ENCODE data around the gene CYP4V2. TPM values are rescaled to one million over a fixed set of nuclear protein-coding genes. Genes with fewer than 3 reads are reported as not detected.

The CYP4V2 gene
- total RNA-seq, 1 experiment from 2014 or later, result 2.0 TPM

DNA sequence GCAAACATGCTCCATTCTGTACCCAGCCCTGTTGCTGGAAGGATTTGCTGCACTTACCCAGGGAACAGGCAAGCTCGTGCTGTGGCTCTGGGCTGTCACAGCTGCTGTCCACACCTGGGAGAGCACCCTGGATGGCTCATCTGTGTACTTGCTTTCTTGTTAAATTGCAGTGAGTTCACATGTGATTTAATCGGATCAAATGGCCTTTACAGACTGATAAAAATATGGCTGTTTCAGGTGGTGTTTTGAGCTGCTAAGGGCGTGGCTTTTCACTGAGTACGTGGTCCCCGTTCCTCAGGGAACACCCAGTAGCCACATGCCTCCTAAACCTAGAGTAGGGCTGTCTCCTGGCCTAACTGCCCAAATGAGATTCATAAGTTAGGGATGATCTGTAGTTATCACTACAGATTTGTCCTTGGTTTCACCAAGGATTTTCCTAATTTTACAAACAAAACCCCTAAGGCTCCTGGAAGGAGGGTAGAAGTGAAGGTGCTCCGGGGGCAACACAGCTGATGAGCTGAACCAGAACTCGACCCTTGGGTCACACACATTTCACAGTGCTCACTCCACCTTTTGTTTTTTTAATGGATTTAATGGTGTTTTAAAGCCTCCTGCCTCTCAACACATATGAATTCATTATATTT, 49.6 kb downstream of the CYP4V2 start:
- Mint-ChIP-seq H3K27me3 (ENCODE audit: low read depth) (no peaks in the 10 kb centered on the region; the same call in 1 of the 2 replicates), H3K27ac (no peak overlapping the region), H3K4me3 (no peak overlapping the region), H3K4me1 (peaks cover 10% of the 10 kb centered on the region), H3K36me3 (peaks cover 16% of the 10 kb centered on the region), H3K9me3 (peaks cover 6% of the 10 kb centered on the region)
- no peak for DNase-seq (ENCODE audit: low spot score)
- peak; percentile 78 for ATAC-seq
- POLR2A ChIA-PET, result interaction anchor here (0.5 to 0.6 kb wide), 3 partner anchors 33 to 331 kb away, joined by 3 to 5 read pairs (median 3); no protein-coding TSS in a partner anchor
- CTCF ChIA-PET, result interaction anchor here (0.7 kb wide), 1 partner anchor 37 kb away, joined by 3 read pairs; no protein-coding TSS in a partner anchor
- TF ChIP-seq, protein P1, sequence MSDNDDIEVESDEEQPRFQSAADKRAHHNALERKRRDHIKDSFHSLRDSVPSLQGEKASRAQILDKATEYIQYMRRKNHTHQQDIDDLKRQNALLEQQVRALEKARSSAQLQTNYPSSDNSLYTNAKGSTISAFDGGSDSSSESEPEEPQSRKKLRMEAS (CRISPR knock-in tag; IDR thresholded peaks at IDR 0.05), result no peak
- TF ChIP-seq PRRX2 (CRISPR knock-in tag; IDR thresholded peaks at IDR 0.05), result peak; percentile 96
- TF ChIP-seq RELA (CRISPR knock-in tag; IDR thresholded peaks at IDR 0.05; ENCODE audit: borderline replicate concordance), result no peak
- TF ChIP-seq, protein P2, sequence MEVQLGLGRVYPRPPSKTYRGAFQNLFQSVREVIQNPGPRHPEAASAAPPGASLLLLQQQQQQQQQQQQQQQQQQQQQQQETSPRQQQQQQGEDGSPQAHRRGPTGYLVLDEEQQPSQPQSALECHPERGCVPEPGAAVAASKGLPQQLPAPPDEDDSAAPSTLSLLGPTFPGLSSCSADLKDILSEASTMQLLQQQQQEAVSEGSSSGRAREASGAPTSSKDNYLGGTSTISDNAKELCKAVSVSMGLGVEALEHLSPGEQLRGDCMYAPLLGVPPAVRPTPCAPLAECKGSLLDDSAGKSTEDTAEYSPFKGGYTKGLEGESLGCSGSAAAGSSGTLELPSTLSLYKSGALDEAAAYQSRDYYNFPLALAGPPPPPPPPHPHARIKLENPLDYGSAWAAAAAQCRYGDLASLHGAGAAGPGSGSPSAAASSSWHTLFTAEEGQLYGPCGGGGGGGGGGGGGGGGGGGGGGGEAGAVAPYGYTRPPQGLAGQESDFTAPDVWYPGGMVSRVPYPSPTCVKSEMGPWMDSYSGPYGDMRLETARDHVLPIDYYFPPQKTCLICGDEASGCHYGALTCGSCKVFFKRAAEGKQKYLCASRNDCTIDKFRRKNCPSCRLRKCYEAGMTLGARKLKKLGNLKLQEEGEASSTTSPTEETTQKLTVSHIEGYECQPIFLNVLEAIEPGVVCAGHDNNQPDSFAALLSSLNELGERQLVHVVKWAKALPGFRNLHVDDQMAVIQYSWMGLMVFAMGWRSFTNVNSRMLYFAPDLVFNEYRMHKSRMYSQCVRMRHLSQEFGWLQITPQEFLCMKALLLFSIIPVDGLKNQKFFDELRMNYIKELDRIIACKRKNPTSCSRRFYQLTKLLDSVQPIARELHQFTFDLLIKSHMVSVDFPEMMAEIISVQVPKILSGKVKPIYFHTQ (CRISPR knock-in tag; IDR thresholded peaks at IDR 0.05), result peak; percentile 97
- no peak for TF ChIP-seq NR3C1 (CRISPR knock-in tag; conservative IDR thresholded peaks at IDR 0.05; ENCODE audit: low read depth)
- peak; percentile 88; the same call in 1 of the 2 replicates for TF ChIP-seq ZNF416 (CRISPR knock-in tag; IDR thresholded peaks at IDR 0.05)
- TF ChIP-seq ESRRA (CRISPR knock-in tag; IDR thresholded peaks at IDR 0.05; ENCODE audit: borderline replicate concordance), result no peak
- TF ChIP-seq RORB (CRISPR knock-in tag; IDR thresholded peaks at IDR 0.05), result no peak
- TF ChIP-seq EMX1 (CRISPR knock-in tag; IDR thresholded peaks at IDR 0.05), result peak; percentile 96
- 0 out of 2 replicates have a peak, but pooled peaks have one; percentile 63 for TF ChIP-seq ZNF138 (CRISPR knock-in tag; conservative IDR thresholded peaks at IDR 0.05)
- TF ChIP-seq, protein P3, sequence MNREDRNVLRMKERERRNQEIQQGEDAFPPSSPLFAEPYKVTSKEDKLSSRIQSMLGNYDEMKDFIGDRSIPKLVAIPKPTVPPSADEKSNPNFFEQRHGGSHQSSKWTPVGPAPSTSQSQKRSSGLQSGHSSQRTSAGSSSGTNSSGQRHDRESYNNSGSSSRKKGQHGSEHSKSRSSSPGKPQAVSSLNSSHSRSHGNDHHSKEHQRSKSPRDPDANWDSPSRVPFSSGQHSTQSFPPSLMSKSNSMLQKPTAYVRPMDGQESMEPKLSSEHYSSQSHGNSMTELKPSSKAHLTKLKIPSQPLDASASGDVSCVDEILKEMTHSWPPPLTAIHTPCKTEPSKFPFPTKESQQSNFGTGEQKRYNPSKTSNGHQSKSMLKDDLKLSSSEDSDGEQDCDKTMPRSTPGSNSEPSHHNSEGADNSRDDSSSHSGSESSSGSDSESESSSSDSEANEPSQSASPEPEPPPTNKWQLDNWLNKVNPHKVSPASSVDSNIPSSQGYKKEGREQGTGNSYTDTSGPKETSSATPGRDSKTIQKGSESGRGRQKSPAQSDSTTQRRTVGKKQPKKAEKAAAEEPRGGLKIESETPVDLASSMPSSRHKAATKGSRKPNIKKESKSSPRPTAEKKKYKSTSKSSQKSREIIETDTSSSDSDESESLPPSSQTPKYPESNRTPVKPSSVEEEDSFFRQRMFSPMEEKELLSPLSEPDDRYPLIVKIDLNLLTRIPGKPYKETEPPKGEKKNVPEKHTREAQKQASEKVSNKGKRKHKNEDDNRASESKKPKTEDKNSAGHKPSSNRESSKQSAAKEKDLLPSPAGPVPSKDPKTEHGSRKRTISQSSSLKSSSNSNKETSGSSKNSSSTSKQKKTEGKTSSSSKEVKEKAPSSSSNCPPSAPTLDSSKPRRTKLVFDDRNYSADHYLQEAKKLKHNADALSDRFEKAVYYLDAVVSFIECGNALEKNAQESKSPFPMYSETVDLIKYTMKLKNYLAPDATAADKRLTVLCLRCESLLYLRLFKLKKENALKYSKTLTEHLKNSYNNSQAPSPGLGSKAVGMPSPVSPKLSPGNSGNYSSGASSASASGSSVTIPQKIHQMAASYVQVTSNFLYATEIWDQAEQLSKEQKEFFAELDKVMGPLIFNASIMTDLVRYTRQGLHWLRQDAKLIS (CRISPR knock-in tag; IDR thresholded peaks at IDR 0.05; ENCODE audit: borderline replicate concordance), result peak; percentile 32; the same call in 1 of the 2 replicates
- peak; percentile 82 for TF ChIP-seq NFATC4 (CRISPR knock-in tag; IDR thresholded peaks at IDR 0.05)
- TF ChIP-seq MXD4 (CRISPR knock-in tag; IDR thresholded peaks at IDR 0.05; ENCODE audit: borderline replicate concordance), result no peak
- TF ChIP-seq SP1 (CRISPR knock-in tag; conservative IDR thresholded peaks at IDR 0.05), result peak; percentile 39; the same call in 1 of the 2 replicates
- peak; percentile 48; the same call in 1 of the 2 replicates for TF ChIP-seq ETV6 (CRISPR knock-in tag; IDR thresholded peaks at IDR 0.05)
- TF ChIP-seq, protein P4, sequence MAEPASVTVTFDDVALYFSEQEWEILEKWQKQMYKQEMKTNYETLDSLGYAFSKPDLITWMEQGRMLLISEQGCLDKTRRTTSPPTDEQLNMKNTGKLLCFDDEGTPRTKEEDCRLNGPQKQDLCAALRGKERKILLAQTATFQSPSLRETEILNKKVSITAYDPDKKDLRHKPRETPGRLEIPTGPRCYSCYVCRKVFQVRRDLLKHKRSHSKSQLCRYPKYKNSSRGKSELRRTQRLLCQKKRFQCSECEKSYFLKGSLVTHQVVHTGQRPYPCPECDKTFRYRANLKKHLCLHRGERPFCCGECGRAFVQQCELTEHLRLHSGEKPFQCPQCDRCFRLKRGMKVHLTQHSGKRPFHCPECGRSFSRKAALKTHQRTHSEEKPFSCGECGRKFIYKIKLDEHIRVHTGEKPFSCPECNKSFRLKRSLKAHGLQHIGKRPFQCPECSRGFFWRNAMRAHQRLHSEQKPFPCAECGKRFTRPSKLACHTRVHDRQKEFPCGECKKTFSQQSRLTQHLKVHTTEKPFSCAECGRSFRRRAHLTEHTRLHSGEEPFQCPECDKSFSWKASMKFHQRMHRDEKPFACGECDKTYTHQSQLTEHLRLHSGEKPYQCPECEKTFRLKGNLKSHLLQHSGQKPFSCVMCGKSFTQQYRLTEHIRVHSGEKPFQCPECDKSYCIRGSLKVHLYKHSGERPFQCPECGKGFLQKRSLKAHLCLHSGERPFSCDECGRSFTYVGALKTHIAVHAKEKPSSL (CRISPR knock-in tag; conservative IDR thresholded peaks at IDR 0.05), result peak; percentile 98
- no peak for TF ChIP-seq GTF2I (CRISPR knock-in tag; conservative IDR thresholded peaks at IDR 0.05)
- TF ChIP-seq, protein P5, sequence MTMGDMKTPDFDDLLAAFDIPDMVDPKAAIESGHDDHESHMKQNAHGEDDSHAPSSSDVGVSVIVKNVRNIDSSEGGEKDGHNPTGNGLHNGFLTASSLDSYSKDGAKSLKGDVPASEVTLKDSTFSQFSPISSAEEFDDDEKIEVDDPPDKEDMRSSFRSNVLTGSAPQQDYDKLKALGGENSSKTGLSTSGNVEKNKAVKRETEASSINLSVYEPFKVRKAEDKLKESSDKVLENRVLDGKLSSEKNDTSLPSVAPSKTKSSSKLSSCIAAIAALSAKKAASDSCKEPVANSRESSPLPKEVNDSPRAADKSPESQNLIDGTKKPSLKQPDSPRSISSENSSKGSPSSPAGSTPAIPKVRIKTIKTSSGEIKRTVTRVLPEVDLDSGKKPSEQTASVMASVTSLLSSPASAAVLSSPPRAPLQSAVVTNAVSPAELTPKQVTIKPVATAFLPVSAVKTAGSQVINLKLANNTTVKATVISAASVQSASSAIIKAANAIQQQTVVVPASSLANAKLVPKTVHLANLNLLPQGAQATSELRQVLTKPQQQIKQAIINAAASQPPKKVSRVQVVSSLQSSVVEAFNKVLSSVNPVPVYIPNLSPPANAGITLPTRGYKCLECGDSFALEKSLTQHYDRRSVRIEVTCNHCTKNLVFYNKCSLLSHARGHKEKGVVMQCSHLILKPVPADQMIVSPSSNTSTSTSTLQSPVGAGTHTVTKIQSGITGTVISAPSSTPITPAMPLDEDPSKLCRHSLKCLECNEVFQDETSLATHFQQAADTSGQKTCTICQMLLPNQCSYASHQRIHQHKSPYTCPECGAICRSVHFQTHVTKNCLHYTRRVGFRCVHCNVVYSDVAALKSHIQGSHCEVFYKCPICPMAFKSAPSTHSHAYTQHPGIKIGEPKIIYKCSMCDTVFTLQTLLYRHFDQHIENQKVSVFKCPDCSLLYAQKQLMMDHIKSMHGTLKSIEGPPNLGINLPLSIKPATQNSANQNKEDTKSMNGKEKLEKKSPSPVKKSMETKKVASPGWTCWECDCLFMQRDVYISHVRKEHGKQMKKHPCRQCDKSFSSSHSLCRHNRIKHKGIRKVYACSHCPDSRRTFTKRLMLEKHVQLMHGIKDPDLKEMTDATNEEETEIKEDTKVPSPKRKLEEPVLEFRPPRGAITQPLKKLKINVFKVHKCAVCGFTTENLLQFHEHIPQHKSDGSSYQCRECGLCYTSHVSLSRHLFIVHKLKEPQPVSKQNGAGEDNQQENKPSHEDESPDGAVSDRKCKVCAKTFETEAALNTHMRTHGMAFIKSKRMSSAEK (CRISPR knock-in tag; IDR thresholded peaks at IDR 0.05; ENCODE audit: borderline replicate concordance), result peak; percentile 84; the same call in 1 of the 2 replicates
- no peak for TF ChIP-seq ZNF121 (CRISPR knock-in tag; IDR thresholded peaks at IDR 0.05)
- no peak for TF ChIP-seq NR1H2 (CRISPR knock-in tag; IDR thresholded peaks at IDR 0.05)
- TF ChIP-seq IRF2 (CRISPR knock-in tag; IDR thresholded peaks at IDR 0.05; ENCODE audit: borderline replicate concordance, low read depth), result no peak
- TF ChIP-seq, protein P6, sequence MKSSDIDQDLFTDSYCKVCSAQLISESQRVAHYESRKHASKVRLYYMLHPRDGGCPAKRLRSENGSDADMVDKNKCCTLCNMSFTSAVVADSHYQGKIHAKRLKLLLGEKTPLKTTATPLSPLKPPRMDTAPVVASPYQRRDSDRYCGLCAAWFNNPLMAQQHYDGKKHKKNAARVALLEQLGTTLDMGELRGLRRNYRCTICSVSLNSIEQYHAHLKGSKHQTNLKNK (CRISPR knock-in tag; IDR thresholded peaks at IDR 0.05), result no peak; the same call in 1 of the 2 replicates
